KMS-11 (cell line): ENCODE data around the gene ADSL.

ENCODE experiments used
- H2AFZ ChIP-seq: fragments of 200-600 bp; sonication (generic); 2 replicates; pipeline ENCODE4 v1.6.1; 2016; ENCODE audit warnings: antibody characterized with exemption, mixed run types, low read depth
- H3K27ac ChIP-seq: fragments of 200-600 bp; sonication (generic); 2 replicates; pipeline ENCODE4 v1.6.1; 2016; ENCODE audit warnings: mild to moderate bottlenecking, mixed run types
- H3K27me3 ChIP-seq: fragments of 200-600 bp; sonication (generic); 2 replicates; pipeline ENCODE4 v1.6.1; 2017; ENCODE audit warnings: mild to moderate bottlenecking, low read depth, mixed run types, moderate library complexity; ENCODE audit not compliant: insufficient read depth
- H3K36me3 ChIP-seq: fragments of 200-600 bp; sonication (generic); 2 replicates; pipeline ENCODE4 v1.6.1; 2017; ENCODE audit warnings: mild to moderate bottlenecking, mixed run types; ENCODE audit not compliant: insufficient read depth
- H3K4me1 ChIP-seq: fragments of 200-600 bp; sonication (generic); 2 replicates; pipeline ENCODE4 v1.6.1; 2016; ENCODE audit warnings: mild to moderate bottlenecking, low read depth, mixed run types; ENCODE audit not compliant: poor library complexity, severe bottlenecking
- H3K4me2 ChIP-seq: fragments of 200-600 bp; sonication (generic); 2 replicates; pipeline ENCODE4 v1.7.0; 2016; ENCODE audit warnings: mild to moderate bottlenecking, mixed run types
- H3K4me3 ChIP-seq: fragments of 200-600 bp; sonication (generic); IDR thresholded peaks from 2 replicates; pipeline ENCODE4 v1.6.1; 2017; ENCODE audit warnings: low read depth, low read length, mixed read lengths; ENCODE audit not compliant: insufficient read depth
- H3K79me2 ChIP-seq: fragments of 200-600 bp; sonication (generic); 2 replicates; pipeline ENCODE4 v1.6.1; 2016; ENCODE audit warnings: low read depth, mixed run types; ENCODE audit not compliant: insufficient read depth
- H3K9ac ChIP-seq: fragments of 200-600 bp; sonication (generic); 2 replicates; pipeline ENCODE4 v1.6.1; 2016; ENCODE audit warnings: mild to moderate bottlenecking, mixed run types
- H4K20me1 ChIP-seq: fragments of 200-600 bp; sonication (generic); 2 replicates; pipeline ENCODE4 v1.6.1; 2016; ENCODE audit warnings: mild to moderate bottlenecking, mixed run types; ENCODE audit not compliant: insufficient read depth
- TF ChIP-seq, protein P1 (sequence below): fragments of 200-600 bp; sonication (generic); conservative IDR thresholded peaks from 2 replicates; pipeline ENCODE4 v1.6.1; 2017; ENCODE audit warnings: low read depth, mild to moderate bottlenecking, antibody characterized with exemption, low read length, moderate library complexity, mixed read lengths

ADSL gene

GRCh38 chr22:40403651-40404050 lies 57.4 kb downstream of the ADSL start:
- no peaks in the 10 kb centered on the region for H4K20me1 ChIP-seq
- H3K4me2 ChIP-seq = no peak overlapping the region
- no peaks in the 10 kb centered on the region for H3K79me2 ChIP-seq
- no peak overlapping the region for H3K4me3 ChIP-seq
- H3K27me3 ChIP-seq = no peaks in the 10 kb centered on the region
- TF ChIP-seq, protein P1, sequence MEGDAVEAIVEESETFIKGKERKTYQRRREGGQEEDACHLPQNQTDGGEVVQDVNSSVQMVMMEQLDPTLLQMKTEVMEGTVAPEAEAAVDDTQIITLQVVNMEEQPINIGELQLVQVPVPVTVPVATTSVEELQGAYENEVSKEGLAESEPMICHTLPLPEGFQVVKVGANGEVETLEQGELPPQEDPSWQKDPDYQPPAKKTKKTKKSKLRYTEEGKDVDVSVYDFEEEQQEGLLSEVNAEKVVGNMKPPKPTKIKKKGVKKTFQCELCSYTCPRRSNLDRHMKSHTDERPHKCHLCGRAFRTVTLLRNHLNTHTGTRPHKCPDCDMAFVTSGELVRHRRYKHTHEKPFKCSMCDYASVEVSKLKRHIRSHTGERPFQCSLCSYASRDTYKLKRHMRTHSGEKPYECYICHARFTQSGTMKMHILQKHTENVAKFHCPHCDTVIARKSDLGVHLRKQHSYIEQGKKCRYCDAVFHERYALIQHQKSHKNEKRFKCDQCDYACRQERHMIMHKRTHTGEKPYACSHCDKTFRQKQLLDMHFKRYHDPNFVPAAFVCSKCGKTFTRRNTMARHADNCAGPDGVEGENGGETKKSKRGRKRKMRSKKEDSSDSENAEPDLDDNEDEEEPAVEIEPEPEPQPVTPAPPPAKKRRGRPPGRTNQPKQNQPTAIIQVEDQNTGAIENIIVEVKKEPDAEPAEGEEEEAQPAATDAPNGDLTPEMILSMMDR = no peak
- no peak overlapping the region for H3K27ac ChIP-seq
- no peaks in the 10 kb centered on the region for H3K36me3 ChIP-seq
- H3K4me1 ChIP-seq = no peaks in the 10 kb centered on the region
- no peak overlapping the region for H3K9ac ChIP-seq
- H2AFZ ChIP-seq = no peak overlapping the region

- Histone ChIP-seq H3K9ac (no peak overlapping the region), H3K4me1 (no peaks in the 10 kb centered on the region), H3K4me2 (no peak overlapping the region), H2AFZ (no peak overlapping the region), H3K27me3 (no peaks in the 10 kb centered on the region), H3K27ac (no peak overlapping the region), H4K20me1 (no peaks in the 10 kb centered on the region), H3K36me3 (no peaks in the 10 kb centered on the region), H3K4me3 (no peak overlapping the region), H3K79me2 (no peaks in the 10 kb centered on the region)
- TF ChIP-seq, protein P1 = no peak
Observed at GRCh38 chr22:40404251-40405177, 58.2 kb downstream of the ADSL start.

GRCh38 chr22:40405178-40406062 lies 59.1 kb downstream of the ADSL start:
- Histone ChIP-seq H4K20me1 (no peaks in the 10 kb centered on the region), H2AFZ (no peak overlapping the region), H3K79me2 (no peaks in the 10 kb centered on the region), H3K4me1 (no peaks in the 10 kb centered on the region), H3K27ac (no peak overlapping the region), H3K4me2 (no peak overlapping the region), H3K9ac (no peak overlapping the region), H3K27me3 (no peaks in the 10 kb centered on the region), H3K4me3 (no peak overlapping the region), H3K36me3 (no peaks in the 10 kb centered on the region)
- TF ChIP-seq, protein P1 = no peak

GRCh38 chr22:40406063-40406890 lies 60.0 kb downstream of the ADSL start:
- H3K4me1 ChIP-seq = no peaks in the 10 kb centered on the region
- no peaks in the 10 kb centered on the region for H4K20me1 ChIP-seq
- H2AFZ ChIP-seq = no peak overlapping the region
- no peak overlapping the region for H3K4me3 ChIP-seq
- no peaks in the 10 kb centered on the region for H3K27me3 ChIP-seq
- no peak overlapping the region for H3K9ac ChIP-seq
- TF ChIP-seq, protein P1 = no peak
- no peak overlapping the region for H3K27ac ChIP-seq
- no peaks in the 10 kb centered on the region for H3K79me2 ChIP-seq
- no peak overlapping the region for H3K4me2 ChIP-seq
- H3K36me3 ChIP-seq = no peaks in the 10 kb centered on the region
